Stomach (tissue), 9 donors: ENCODE results near the gene WNT5A. TPM values are rescaled to one million over a fixed set of nuclear protein-coding genes. Genes with fewer than 3 reads are reported as not detected.

Experiments used
- DNase-seq, 2 donors: peaks; one replicate each; pipeline versions ENCODE4 v3.0.0 to v3.0.0-alpha.2; 2013 to 2019
- H3K27ac ChIP-seq, 5 donors: fragments of 200-600 bp in 4 of 5; sonication (generic) in 4 of 5; one replicate each; pipeline ENCODE4 v1.5.1; 2013 to 2019; ENCODE audit warnings: mild to moderate bottlenecking in 1 of 5, moderate library complexity in 1 of 5
- H3K27me3 ChIP-seq, 3 donors: fragments of 200-600 bp; sonication (generic); one replicate each; pipeline ENCODE4 v1.5.1; 2017 to 2019; ENCODE audit warnings: mixed run types in 1 of 3
- H3K36me3 ChIP-seq, 4 donors: fragments of 200-600 bp; sonication (generic); 1 replicate in 3 of 4; 2 replicates in 1 of 4; pipeline ENCODE4 v1.5.1; 2016 to 2019
- H3K4me1 ChIP-seq, 4 donors: fragments of 200-600 bp; sonication (generic); one replicate each; pipeline ENCODE4 v1.5.1; 2016 to 2019
- H3K4me3 ChIP-seq, 4 donors: fragments of 200-600 bp; sonication (generic) in 3 of 4; one replicate each; pipeline ENCODE4 v1.5.1; 2016 to 2019; ENCODE audit warnings: mild to moderate bottlenecking in 1 of 4
- H3K9me3 ChIP-seq, 4 donors: fragments of 200-600 bp; sonication (generic); one replicate each; pipeline ENCODE4 v1.5.1; 2016 to 2019
- EP300 ChIP-seq: sonication (generic); formaldehyde crosslinking; IDR thresholded peaks from one replicate; pipeline ENCODE4 v1.6.1; 2017; ENCODE audit warnings: antibody characterized with exemption
- POLR2A ChIP-seq, 4 donors: fragments of 450-650 bp; IDR thresholded peaks; one replicate each; pipeline ENCODE4 v1.6.1; 2016; ENCODE audit warnings: antibody characterized with exemption in 4 of 4, control low read depth in 2 of 4, mild to moderate bottlenecking in 1 of 4, moderate library complexity in 1 of 4
- POLR2AphosphoS5 ChIP-seq, 3 donors: sonication (generic); formaldehyde crosslinking; IDR thresholded peaks; one replicate each; pipeline ENCODE4 v1.6.1; 2016; ENCODE audit warnings: antibody characterized with exemption in 3 of 3
- WGBS, 5 donors: extraction: QIAGEN DNeasy Blood & Tissue Kit in 3 of 5; methylation state at CpG; one replicate each; pipeline versions ENCODE4 v1.1.5 to v1.1.7; 2013 to 2018; 5-methylcytosine and 5-hydroxymethylcytosine counted together
- intact Hi-C: fragments of 100-400 bp; cut with DNase I; formaldehyde crosslinking; loops from one replicate; pipeline ENCODE4 v1.15.1; 2023; ENCODE audit warnings: low total_unique reads
- polyA plus RNA-seq, 3 donors: library from polyadenylated mRNA; stranded (reverse); fragments of 200-250 nt; gene quantifications; one replicate each; pipeline ENCODE4 v1.2.3, GENCODE V29; 2013
- total RNA-seq, 5 donors: library from RNA; depleted of rRNA; stranded (reverse); fragments of >200 nt; gene quantifications; one replicate each; pipeline versions ENCODE4 v1.1.0 to v1.2.3, GENCODE V29; 2014 to 2016
- TF ChIP-seq, protein P1 (sequence below), 7 experiments: fragments of 450-650 bp in 4 of 7; fragments of 200-600 bp in 3 of 7; sonication (generic) in 3 of 7; IDR thresholded peaks; one replicate each; pipeline ENCODE4 v1.5.1; 2016 to 2019; ENCODE audit warnings: antibody characterized with exemption in 7 of 7, control low read depth in 2 of 7, mild to moderate bottlenecking in 1 of 7
- donor health status: healthy with polysubstance abuse.
- donor health status: Bipolar disorder and iron deficiency.
- donor health status: healthy.

The WNT5A gene
- total and polyA plus RNA-seq, 8 donors, result 1.2 to 44.2 (median 4.9) TPM

DNA sequence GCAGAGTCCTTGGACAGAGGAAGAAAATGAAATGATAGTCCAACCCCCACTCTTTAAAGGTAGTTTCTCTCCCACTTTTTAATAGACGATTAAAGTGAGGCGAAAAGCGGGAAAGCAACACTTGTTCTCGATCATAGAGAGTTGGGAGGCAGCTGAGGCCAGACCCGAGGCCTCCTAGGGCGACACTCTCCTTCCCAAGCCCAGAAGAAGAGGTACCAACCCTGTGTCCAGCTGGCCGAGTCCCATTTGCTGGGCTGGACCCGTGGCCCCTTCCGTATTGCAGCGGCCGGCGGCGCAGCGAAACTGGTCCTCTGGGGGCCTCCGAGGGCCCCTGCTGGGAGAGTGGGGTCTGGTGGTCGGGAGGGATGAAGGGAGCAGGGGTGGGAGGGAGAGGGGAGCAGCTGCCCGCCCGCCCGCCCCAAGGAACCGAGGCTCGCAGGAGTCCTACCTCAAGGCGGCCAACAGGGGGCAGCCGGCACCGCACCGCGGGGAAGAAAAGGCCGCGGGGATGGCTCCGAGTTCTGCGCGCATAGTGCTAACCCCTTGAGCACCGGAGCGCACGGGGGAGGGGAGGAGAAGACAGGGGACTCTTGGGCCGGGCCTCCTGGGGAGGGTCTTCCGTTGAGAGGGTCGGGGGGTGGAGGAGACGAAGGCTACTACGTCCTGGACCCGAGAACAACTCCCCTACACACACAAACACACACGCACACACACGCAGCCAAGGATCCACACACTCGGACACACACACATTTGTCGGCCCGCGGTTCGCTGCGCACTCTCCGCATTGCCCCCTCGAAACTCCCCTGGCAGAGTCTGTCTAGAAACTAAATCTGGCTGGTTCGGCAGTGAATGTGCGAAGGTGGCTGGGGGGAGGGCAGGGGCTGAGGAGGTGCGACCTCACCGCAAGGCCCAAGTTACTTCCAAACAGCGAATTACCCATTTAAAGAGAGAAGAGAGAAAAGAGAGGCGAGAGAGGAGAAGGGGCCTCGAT lies 2.0 kb downstream of the WNT5A start:
- no peaks in the 10 kb centered on the region for H3K9me3 ChIP-seq
- WGBS, 5 donors, result 3 to 9% (median 5%) methylated on average over 23 to 57 of the region's 57 CpGs
- DNase-seq, result peak; percentile 77 to 95
- H3K36me3 ChIP-seq, result no peaks in the 10 kb centered on the region
- H3K4me1 ChIP-seq, result peaks cover 46 to 82% (median 80%) of the 10 kb centered on the region in 4 donors
- intact Hi-C loops, result loop anchor here (10.0 kb wide), 2 partner anchors 260 to 770 kb away; no protein-coding TSS in a partner anchor
- H3K27ac ChIP-seq, result peak overlapping the region; percentile 57 to 83 (median 76)
- TF ChIP-seq POLR2AphosphoS5 (IDR thresholded peaks at IDR 0.05), result no peak
- TF ChIP-seq, protein P1, sequence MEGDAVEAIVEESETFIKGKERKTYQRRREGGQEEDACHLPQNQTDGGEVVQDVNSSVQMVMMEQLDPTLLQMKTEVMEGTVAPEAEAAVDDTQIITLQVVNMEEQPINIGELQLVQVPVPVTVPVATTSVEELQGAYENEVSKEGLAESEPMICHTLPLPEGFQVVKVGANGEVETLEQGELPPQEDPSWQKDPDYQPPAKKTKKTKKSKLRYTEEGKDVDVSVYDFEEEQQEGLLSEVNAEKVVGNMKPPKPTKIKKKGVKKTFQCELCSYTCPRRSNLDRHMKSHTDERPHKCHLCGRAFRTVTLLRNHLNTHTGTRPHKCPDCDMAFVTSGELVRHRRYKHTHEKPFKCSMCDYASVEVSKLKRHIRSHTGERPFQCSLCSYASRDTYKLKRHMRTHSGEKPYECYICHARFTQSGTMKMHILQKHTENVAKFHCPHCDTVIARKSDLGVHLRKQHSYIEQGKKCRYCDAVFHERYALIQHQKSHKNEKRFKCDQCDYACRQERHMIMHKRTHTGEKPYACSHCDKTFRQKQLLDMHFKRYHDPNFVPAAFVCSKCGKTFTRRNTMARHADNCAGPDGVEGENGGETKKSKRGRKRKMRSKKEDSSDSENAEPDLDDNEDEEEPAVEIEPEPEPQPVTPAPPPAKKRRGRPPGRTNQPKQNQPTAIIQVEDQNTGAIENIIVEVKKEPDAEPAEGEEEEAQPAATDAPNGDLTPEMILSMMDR (IDR thresholded peaks at IDR 0.05), result peak in 3 of 7 experiments; percentile 88 to 90 (median 90)
- peaks cover 0 to 100% (median 81%) of the 10 kb centered on the region in 3 donors for H3K27me3 ChIP-seq
- H3K4me3 ChIP-seq, result peak overlapping the region; percentile 73 to 94 (median 78)

DNA sequence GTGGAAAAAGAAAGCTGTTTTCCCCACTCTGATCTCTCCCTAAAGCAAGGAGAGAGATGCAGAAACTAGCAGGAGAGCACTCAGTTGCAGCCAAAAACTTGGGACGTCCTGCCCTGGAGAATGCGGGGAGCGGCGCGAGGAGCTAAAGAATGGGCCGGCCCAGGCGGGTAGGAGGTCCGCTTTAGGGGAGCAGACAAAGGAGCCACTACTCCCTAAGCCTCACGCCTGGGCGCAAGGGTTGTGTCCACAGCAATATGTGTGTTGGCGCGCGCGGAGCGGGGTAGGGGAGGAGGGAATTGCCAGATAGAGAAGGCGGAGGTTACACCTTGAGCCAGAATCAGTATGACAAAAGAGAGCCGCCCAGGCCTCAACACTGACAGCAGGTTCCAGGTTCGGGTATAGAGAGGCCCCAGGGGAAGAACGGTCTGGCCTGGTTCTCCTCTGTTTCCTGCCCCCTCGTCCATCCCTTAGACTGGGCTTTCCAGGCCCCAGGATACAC lies 2.9 kb downstream of the WNT5A start:
- Histone ChIP-seq H3K4me3 (peak overlapping the region in 2 of 4 donors; percentile 84 to 94), H3K36me3 (no peaks in the 10 kb centered on the region), H3K9me3 (no peaks in the 10 kb centered on the region), H3K4me1 (peaks cover 46 to 76% (median 74%) of the 10 kb centered on the region in 4 donors), H3K27ac (peak overlapping the region in 3 of 5 donors; percentile 32 to 83 (median 76)), H3K27me3 (peaks cover 0 to 100% (median 72%) of the 10 kb centered on the region in 3 donors)
- TF ChIP-seq, protein P1 (IDR thresholded peaks at IDR 0.05), result no peak
- TF ChIP-seq POLR2A (IDR thresholded peaks at IDR 0.05) (no peak), EP300 (no peak), POLR2AphosphoS5 (IDR thresholded peaks at IDR 0.05) (no peak)
- DNase-seq, result peak in 1 of 2 donors; percentile 29
- intact Hi-C loops, result loop anchor here (10.0 kb wide), 2 partner anchors 261 to 771 kb away; no protein-coding TSS in a partner anchor
- WGBS, 5 donors, result 32 to 56% (median 44%) methylated on average over 19 to 20 of the region's 20 CpGs

DNA sequence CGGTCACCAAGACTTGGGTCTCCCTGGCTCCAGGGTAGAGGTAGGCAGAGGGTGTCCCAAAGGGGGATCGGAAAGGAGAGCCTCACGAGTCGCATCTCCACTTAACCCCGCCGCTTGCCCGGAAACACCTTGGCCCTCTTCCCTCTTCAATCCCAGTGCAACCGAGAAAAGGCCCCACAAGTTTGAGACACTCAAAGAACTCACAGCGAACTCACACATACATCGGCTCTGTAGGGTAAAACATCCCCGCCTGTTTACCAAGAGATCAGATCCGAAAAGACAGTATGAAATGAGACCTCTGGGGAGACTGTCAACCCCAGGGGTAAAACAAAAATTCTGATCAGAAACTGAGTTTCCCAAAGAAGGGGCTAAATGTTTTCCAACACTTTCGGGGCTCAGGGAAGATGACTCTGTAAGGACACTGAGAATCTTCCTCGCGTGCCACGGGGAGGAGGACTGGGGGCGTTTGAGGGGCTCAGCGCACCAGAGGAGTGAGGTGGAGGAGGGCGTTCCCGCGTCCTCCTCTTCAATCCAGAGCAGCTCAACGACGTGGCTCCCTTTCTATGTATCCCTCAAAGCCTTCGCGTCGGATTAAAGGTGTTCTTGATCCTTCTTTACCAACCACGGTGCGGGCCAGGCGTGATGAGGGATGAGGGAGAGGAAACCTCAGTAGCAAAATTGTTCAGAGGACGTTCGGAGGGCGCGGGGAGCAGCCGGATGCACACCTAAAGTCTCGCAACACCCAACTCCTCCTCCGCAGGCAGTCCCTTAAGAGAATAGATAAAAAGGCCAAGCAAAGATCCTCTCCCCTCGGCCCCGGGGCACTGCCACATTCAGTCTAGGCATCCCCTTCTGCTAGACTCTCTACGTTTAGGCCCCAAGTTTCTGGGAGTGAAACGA lies 3.7 kb downstream of the WNT5A start:
- intact Hi-C loops, result loop anchor here (10.0 kb wide), 2 partner anchors 261 to 771 kb away; no protein-coding TSS in a partner anchor
- Histone ChIP-seq H3K27ac (peak overlapping the region in 4 of 5 donors; percentile 21 to 83 (median 54)), H3K36me3 (no peaks in the 10 kb centered on the region), H3K27me3 (peaks cover 0 to 99% (median 64%) of the 10 kb centered on the region in 3 donors), H3K4me3 (peak overlapping the region; percentile 34 to 48 (median 38)), H3K4me1 (peaks cover 41 to 68% (median 66%) of the 10 kb centered on the region in 4 donors), H3K9me3 (no peaks in the 10 kb centered on the region)
- WGBS, 5 donors, result 44 to 72% (median 54%) methylated on average over 37 to 40 of the region's 40 CpGs
- TF ChIP-seq POLR2AphosphoS5 (IDR thresholded peaks at IDR 0.05), result no peak
- TF ChIP-seq EP300, result no peak
- TF ChIP-seq, protein P1 (IDR thresholded peaks at IDR 0.05), result no peak
- TF ChIP-seq POLR2A (IDR thresholded peaks at IDR 0.05), result no peak
- peak in 1 of 2 donors; percentile 29 for DNase-seq
